Posterior vena cava (tissue), 2 donors: ENCODE data around the gene RXRA. TPM values are rescaled to one million over a fixed set of nuclear protein-coding genes. Genes with fewer than 3 reads are reported as not detected.

Source experiments
- DNase-seq: peaks from one replicate; pipeline ENCODE4 v3.0.0-alpha.2; 2020; ENCODE audit warnings: low spot score
- intact Hi-C, 2 donors: fragments of 100-400 bp; cut with DNase I; formaldehyde crosslinking; loops; one replicate each; pipeline versions ENCODE4 v1.14.1 to v1.14.2; 2022 to 2023
- total RNA-seq, 2 donors: library from RNA; stranded (reverse); fragmentation: NEBNext Ultra II Directional; extraction: Animal tissue kit (Norgen Biotek cat#: 25700); gene quantifications; one replicate each; pipeline ENCODE4 v1.2.1, GENCODE V29; 2021
- donor health status: DM: yes; HTN: yes; CAD: no.
- donor health status: DM: yes; HTN: yes; CAD: no.

RXRA gene
- total RNA-seq, 2 donors from 2014 or later, result 41.5 to 44.7 TPM

- intact Hi-C loops, result no loop called here
- DNase-seq, result no peak
Observed at GRCh38 chr9:134384811-134385479, 58.7 kb downstream of the RXRA start.

- DNase-seq, result no peak
- intact Hi-C loops, result no loop called here
Observed at GRCh38 chr9:134385915-134386314, 59.7 kb downstream of the RXRA start.

- no peak for DNase-seq
- intact Hi-C loops, result no loop called here
Observed at GRCh38 chr9:134386951-134387831, 60.9 kb downstream of the RXRA start.

- intact Hi-C loops, result no loop called here
- DNase-seq, result no peak
Observed at GRCh38 chr9:134388289-134388808, 62.1 kb downstream of the RXRA start.

- intact Hi-C loops, result no loop called here
- DNase-seq, result no peak
Observed at GRCh38 chr9:134388976-134389375, 62.7 kb downstream of the RXRA start.

- no peak for DNase-seq
- intact Hi-C loops, result no loop called here
Observed at GRCh38 chr9:134389642-134390041, 63.4 kb downstream of the RXRA start.

- intact Hi-C loops, result no loop called here
- no peak for DNase-seq
Observed at GRCh38 chr9:134390537-134390936, 64.3 kb downstream of the RXRA start.

GRCh38 chr9:134390947-134391318 lies 64.7 kb downstream of the RXRA start:
- intact Hi-C loops, result no loop called here
- no peak for DNase-seq

GRCh38 chr9:134391319-134392231 lies 65.3 kb downstream of the RXRA start:
- intact Hi-C loops, result no loop called here
- no peak for DNase-seq

GRCh38 chr9:134392900-134393299 lies 66.6 kb downstream of the RXRA start:
- DNase-seq, result no peak
- intact Hi-C loops, result no loop called here

- intact Hi-C loops, result no loop called here
- no peak for DNase-seq
Observed at GRCh38 chr9:134393582-134394280, 67.5 kb downstream of the RXRA start.

GRCh38 chr9:134395002-134395517 lies 68.8 kb downstream of the RXRA start:
- DNase-seq, result no peak
- intact Hi-C loops, result no loop called here

GRCh38 chr9:134395737-134396257 lies 69.5 kb downstream of the RXRA start:
- intact Hi-C loops, result no loop called here
- no peak for DNase-seq

- intact Hi-C loops, result no loop called here
- no peak for DNase-seq
Observed at GRCh38 chr9:134396258-134396742, 70.0 kb downstream of the RXRA start.

- intact Hi-C loops, result no loop called here
- no peak for DNase-seq
Observed at GRCh38 chr9:134396825-134397224, 70.6 kb downstream of the RXRA start.

- intact Hi-C loops, result no loop called here
- no peak for DNase-seq
Observed at GRCh38 chr9:134398756-134399155, 72.5 kb downstream of the RXRA start.

GRCh38 chr9:134399435-134400056 lies 73.3 kb downstream of the RXRA start:
- DNase-seq, result no peak
- intact Hi-C loops, result no loop called here

- no peak for DNase-seq
- intact Hi-C loops, result no loop called here
Observed at GRCh38 chr9:134400283-134400682, 74.0 kb downstream of the RXRA start.
